Measurements from ENCODE around the gene DNAAF8. TPM values are rescaled to one million over a fixed set of nuclear protein-coding genes. Genes with fewer than 3 reads are reported as not detected.

DNAAF8 gene
- total RNA-seq, 1 experiment from 2014 or later = 0.39 TPM

GRCh38 chr16:4795181-4795827 lies 61.0 kb downstream of the DNAAF8 start, which contains the start of gene SMIM22:
TSS of gene SMIM22 (plus strand) at chr16:4795369. CDS start at chr16:4795735, 366 bp downstream.
- no peaks in the 10 kb centered on the region for H4K20me1 ChIP-seq (ENCODE audit: control insufficient read depth, insufficient read depth, insufficient read length)
- DNase-seq = no peak
- H3K23me2 ChIP-seq (ENCODE audit: insufficient read length, low read depth, low read length, poor library complexity, severe bottlenecking) = no peaks in the 10 kb centered on the region
- no peak within 1 kb of the TSS for H4K5ac ChIP-seq (ENCODE audit: insufficient read length, low read depth, low read length)
- H2AFZ ChIP-seq (ENCODE audit: low read length) = no peak within 1 kb of the TSS
- no peak within 1 kb of the TSS for H3K27ac ChIP-seq (ENCODE audit: insufficient read length, low read depth, low read length)
- no peaks in the 10 kb centered on the region for H3K9me3 ChIP-seq (ENCODE audit: control insufficient read depth, low read depth, low read length)
- H3K4me2 ChIP-seq (ENCODE audit: insufficient read depth, insufficient read length, low read length) = no peak within 1 kb of the TSS
- H2BK120ac ChIP-seq (ENCODE audit: low read depth, low read length, poor library complexity, severe bottlenecking) = no peak within 1 kb of the TSS
- TF ChIP-seq CTCF (conservative IDR thresholded peaks at IDR 0.05) = no peak
- H3K56ac ChIP-seq (ENCODE audit: insufficient read length, low read depth, low read length) = no peak within 1 kb of the TSS
- H2BK20ac ChIP-seq (ENCODE audit: low read depth, low read length, poor library complexity, severe bottlenecking) = no peak within 1 kb of the TSS
- no peak within 1 kb of the TSS; the same call in 1 of the 2 replicates for H3K14ac ChIP-seq (ENCODE audit: insufficient read depth, low read length)
- no peak within 1 kb of the TSS for H3T11ph ChIP-seq (ENCODE audit: low read length)
- no peak within 1 kb of the TSS for H2BK12ac ChIP-seq (ENCODE audit: insufficient read length, low read depth, low read length)
- Mint-ChIP-seq H3K4me3 (no peak within 1 kb of the TSS), H3K27ac (no peak within 1 kb of the TSS; a peak in 1 of 7 replicates), H3K9me3 (no peaks in the 10 kb centered on the region), H3K27me3 (ENCODE audit: low read depth) (no peaks in the 10 kb centered on the region; the same call in 1 of the 2 replicates), H3K36me3 (ENCODE audit: insufficient read depth in 1 of 3, low read depth in 3 of 3) (peaks cover 1 to 19% (median 12%) of the 10 kb centered on the region in 3 experiments), H3K4me1 (peaks cover 0 to under 1% of the 10 kb centered on the region in 2 experiments; a peak in 2 of 4 replicates)
- no peak within 1 kb of the TSS for H3K18ac ChIP-seq (ENCODE audit: insufficient read length, low read depth, low read length)
- no CpG with 5 or more reads among the region's 14 CpGs for WGBS (ENCODE audit: extremely low coverage, insufficient read length, low lambda C conversion rate)
- H3K27me3 ChIP-seq (ENCODE audit: insufficient read depth, low read length) = no peaks in the 10 kb centered on the region
- H3K4me1 ChIP-seq (ENCODE audit: insufficient read depth, low read length) = no peaks in the 10 kb centered on the region
- H3K79me2 ChIP-seq (ENCODE audit: insufficient read depth, low read length) = no peaks in the 10 kb centered on the region
- no peak within 1 kb of the TSS for H3K4ac ChIP-seq (ENCODE audit: low read depth, low read length)
- no peak within 1 kb of the TSS for H4K91ac ChIP-seq (ENCODE audit: insufficient read length, low read depth, low read length)
- H2BK5ac ChIP-seq (ENCODE audit: insufficient read length, low read length) = no peak within 1 kb of the TSS
- no peaks in the 10 kb centered on the region for H3K79me1 ChIP-seq (ENCODE audit: insufficient read depth, low read depth, low read length, poor library complexity, severe bottlenecking)
- H3K9ac ChIP-seq (ENCODE audit: extremely low read depth, insufficient read length, low read length) = no peak within 1 kb of the TSS
- H2BK15ac ChIP-seq (ENCODE audit: low read depth, low read length) = no peak within 1 kb of the TSS
- no peak within 1 kb of the TSS for H3K23ac ChIP-seq (ENCODE audit: insufficient read length, low read depth, low read length)
- no peak within 1 kb of the TSS for H2AK5ac ChIP-seq (ENCODE audit: insufficient read length, low read length)
- H4K8ac ChIP-seq (replicated peaks; ENCODE audit: insufficient read length, low read depth, low read length) = no peak within 1 kb of the TSS
